IPS-20b (cell line): Measurements from ENCODE around the gene COL3A1.

Experiments used
- H3K27ac ChIP-seq: one replicate; pipeline ENCODE4 v1.5.1; 2013; ENCODE audit warnings: low read length
- H3K27me3 ChIP-seq: 2 replicates; pipeline ENCODE4 v1.6.1; 2013; ENCODE audit warnings: mild to moderate bottlenecking, low read length, inconsistent platforms; ENCODE audit not compliant: insufficient read depth
- H3K36me3 ChIP-seq: 2 replicates; pipeline ENCODE4 v1.6.1; 2013; ENCODE audit warnings: low read depth, mild to moderate bottlenecking, inconsistent platforms, low read length, moderate library complexity; ENCODE audit not compliant: insufficient read depth
- H3K4me1 ChIP-seq: 2 replicates; pipeline ENCODE4 v1.6.1; 2013; ENCODE audit warnings: mild to moderate bottlenecking, control low read depth, inconsistent platforms, low read length, moderate library complexity; ENCODE audit not compliant: insufficient read depth
- H3K4me3 ChIP-seq: 2 replicates; pipeline ENCODE4 v1.5.1; 2013; ENCODE audit warnings: mild to moderate bottlenecking, low read length, inconsistent platforms
- H3K9ac ChIP-seq: 2 replicates; pipeline ENCODE4 v1.6.1; 2013; ENCODE audit warnings: low read depth, mild to moderate bottlenecking, inconsistent platforms, low read length, moderate library complexity
- H3K9me3 ChIP-seq: 2 replicates; pipeline ENCODE4 v1.6.1; 2013; ENCODE audit warnings: mild to moderate bottlenecking, low read depth, low read length, inconsistent platforms; ENCODE audit not compliant: insufficient read depth

Gene COL3A1

DNA sequence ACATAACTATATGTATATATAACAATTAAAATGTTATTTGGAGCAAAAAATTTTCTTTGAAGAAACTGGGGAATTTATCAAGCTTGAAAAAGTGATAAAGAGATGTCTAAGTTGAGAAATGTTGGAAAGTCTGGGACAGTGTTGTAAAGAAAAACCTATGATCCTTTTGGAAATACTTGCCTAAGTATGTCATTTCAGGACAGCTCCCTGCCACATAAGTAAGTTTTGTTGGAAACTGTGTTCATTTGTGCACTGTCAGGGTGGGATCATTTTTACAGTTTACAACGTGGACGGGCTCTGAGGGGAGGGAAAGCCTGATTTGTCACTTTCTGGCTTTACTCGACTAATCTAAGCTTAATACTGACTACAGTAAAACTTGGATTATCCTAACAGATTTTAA, 10.4 kb upstream of the COL3A1 start:
- no peak overlapping the region for H3K4me3 ChIP-seq
- H3K36me3 ChIP-seq = no peaks in the 10 kb centered on the region
- no peaks in the 10 kb centered on the region for H3K9me3 ChIP-seq
- H3K4me1 ChIP-seq = no peaks in the 10 kb centered on the region
- H3K27me3 ChIP-seq = no peaks in the 10 kb centered on the region
- H3K9ac ChIP-seq = no peak overlapping the region
- H3K27ac ChIP-seq = no peak overlapping the region

DNA sequence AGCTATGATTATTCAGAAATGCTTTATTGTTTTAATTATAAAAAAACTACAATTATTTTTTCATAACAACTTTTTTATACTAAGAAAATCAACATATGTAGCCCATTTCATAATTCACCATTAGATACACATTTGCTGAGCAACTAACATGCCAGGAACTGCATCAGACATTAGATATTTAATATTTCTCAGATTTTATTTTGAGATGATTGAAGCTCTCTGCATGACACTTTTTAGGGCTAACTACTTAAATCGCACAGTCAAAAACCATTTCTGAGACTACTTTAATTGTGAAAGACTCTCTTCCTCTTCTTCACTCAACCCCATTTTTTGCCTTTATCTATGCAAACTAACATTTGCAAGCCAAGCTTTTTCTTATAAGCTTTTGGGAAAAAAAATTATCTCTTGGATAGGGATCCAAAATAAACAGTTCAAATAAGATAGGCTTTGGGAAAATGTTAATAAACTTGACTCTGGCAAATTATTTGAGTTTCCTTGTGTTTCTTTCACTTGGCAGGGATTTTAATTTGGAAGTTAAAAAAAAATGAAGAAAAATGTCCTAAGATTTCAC, 9.1 kb upstream of the COL3A1 start:
- H3K9me3 ChIP-seq = no peaks in the 10 kb centered on the region
- no peak overlapping the region for H3K4me3 ChIP-seq
- H3K4me1 ChIP-seq = no peaks in the 10 kb centered on the region
- no peaks in the 10 kb centered on the region for H3K27me3 ChIP-seq
- H3K36me3 ChIP-seq = no peaks in the 10 kb centered on the region
- H3K27ac ChIP-seq = no peak overlapping the region
- H3K9ac ChIP-seq = no peak overlapping the region

DNA sequence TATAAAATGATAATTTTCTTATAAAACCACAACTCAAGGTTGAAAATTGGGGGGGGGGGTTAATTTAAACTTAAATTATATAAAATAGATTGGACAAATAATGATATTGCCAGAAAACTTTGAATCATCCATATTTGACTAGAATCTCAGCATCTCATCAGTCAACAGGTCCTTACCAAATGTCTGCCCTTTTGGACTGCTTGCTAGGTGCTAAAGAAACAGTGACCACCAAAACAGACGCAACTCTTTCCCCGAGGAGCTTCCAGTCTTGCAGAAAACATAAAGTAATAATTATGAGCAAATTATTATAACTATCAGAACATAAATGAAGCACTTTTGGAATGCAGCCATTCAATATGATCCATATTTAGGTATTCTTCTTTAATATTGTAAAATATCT, 8.6 kb upstream of the COL3A1 start:
- H3K4me3 ChIP-seq = no peak overlapping the region
- H3K27me3 ChIP-seq = no peaks in the 10 kb centered on the region

DNA sequence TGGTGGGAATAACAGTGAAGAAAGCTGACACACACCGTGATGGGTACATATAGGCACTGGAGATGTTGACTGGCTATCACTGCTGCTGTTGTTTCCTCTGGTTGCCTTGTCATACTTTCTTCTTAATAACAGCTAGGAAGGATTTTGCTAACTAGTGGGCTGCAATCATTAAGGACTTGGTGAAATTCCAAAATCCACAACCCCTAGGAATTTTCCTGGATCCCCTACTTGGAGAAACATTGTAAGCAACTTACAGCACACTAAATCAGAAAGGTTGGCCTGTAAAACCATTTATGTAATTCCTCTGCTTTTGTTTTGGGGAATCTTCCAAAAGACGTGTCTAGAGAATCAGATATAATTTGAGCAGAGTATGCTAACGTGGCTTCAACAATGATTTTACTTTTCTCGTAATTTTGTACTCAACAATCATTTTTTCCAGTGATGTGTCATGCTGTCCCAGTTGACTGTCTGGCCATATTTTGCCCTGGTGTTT, 8.0 kb upstream of the COL3A1 start:
- Histone ChIP-seq H3K27me3 (no peaks in the 10 kb centered on the region), H3K9ac (no peak overlapping the region), H3K4me1 (no peaks in the 10 kb centered on the region), H3K9me3 (no peaks in the 10 kb centered on the region), H3K36me3 (no peaks in the 10 kb centered on the region), H3K4me3 (no peak overlapping the region), H3K27ac (no peak overlapping the region)

More for the DNA sequence above, 8.6 kb upstream of the COL3A1 start:
- H3K4me1 ChIP-seq = no peaks in the 10 kb centered on the region
- no peaks in the 10 kb centered on the region for H3K9me3 ChIP-seq
- H3K27ac ChIP-seq = no peak overlapping the region
- H3K9ac ChIP-seq = no peak overlapping the region
- H3K36me3 ChIP-seq = no peaks in the 10 kb centered on the region

DNA sequence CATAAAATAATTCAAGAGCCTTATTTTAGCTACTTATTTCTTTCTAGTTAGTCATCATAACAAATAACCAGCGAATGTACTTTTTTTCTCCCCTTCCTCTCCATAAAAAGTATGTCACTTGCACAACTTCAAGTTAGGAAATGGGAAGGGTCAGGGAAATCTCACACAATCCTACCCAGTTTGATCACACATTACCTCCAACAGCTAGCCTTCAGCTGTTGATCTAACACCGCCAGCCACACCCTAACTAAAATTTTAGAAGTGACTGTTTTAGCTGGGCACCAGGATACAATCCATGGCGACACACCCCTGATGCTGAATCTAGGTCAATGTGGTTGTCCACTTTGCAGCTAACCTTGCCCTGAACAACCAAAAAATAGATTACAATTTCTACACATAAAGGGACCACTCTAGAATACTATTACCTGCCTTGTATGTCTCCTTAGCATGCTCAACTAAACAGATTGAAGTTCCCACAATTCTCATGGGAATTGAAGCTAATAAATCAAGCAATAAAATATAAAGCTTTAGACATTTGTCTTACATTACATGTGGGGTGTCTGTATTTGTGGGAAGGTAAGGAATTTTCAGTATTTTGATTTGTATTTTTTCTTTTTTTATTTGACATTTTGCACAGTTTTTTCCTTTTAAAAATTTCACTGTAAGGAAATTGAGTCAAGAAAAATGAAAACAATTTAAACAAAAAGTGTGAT, 7.3 kb upstream of the COL3A1 start:
- Histone ChIP-seq H3K27me3 (no peaks in the 10 kb centered on the region), H3K27ac (no peak overlapping the region), H3K36me3 (no peaks in the 10 kb centered on the region), H3K4me1 (no peaks in the 10 kb centered on the region), H3K4me3 (no peak overlapping the region), H3K9ac (no peak overlapping the region), H3K9me3 (no peaks in the 10 kb centered on the region)

DNA sequence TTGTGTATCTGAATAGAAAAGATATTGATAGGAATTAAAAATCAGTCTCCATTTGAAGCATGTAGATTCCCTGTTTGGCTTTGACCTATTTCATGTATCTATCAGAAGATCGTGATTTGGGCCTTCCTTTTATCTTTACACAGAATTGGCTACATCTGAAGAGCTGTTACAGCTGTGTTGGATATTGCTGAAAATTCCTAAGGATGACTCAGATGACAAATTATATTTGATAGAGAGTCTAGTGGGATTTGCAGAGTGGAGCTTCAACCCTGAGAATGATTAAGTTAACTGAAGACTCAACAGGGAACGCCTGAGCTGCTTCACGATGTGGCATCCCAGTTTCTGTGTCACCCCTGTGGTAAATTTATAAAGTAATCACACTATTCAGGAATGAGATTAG, 4.9 kb upstream of the COL3A1 start:
- H3K4me3 ChIP-seq = no peak overlapping the region
- no peak overlapping the region for H3K27ac ChIP-seq
- H3K9ac ChIP-seq = no peak overlapping the region
- H3K27me3 ChIP-seq = no peaks in the 10 kb centered on the region
- no peaks in the 10 kb centered on the region for H3K36me3 ChIP-seq
- no peaks in the 10 kb centered on the region for H3K9me3 ChIP-seq
- no peaks in the 10 kb centered on the region for H3K4me1 ChIP-seq

DNA sequence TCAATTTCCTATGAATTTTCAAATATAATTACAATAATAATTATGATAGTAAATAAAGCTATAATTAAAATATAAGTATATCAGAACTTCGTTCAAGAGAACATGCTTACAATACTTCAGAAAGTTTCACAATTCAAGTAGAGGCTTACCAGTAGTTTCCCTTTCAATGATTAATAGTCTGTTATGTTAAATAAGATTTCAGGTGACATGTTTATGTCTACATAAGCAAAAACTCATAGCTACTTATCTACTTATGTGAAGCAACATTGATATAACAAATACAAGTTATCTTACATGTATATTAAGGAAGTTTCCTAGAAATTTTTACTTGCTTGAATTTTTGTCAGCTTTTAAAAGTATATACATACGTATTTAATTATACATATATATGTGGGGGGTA, 4.5 kb upstream of the COL3A1 start:
- Histone ChIP-seq H3K4me3 (no peak overlapping the region), H3K27ac (no peak overlapping the region), H3K27me3 (no peaks in the 10 kb centered on the region), H3K9ac (no peak overlapping the region), H3K4me1 (no peaks in the 10 kb centered on the region), H3K9me3 (no peaks in the 10 kb centered on the region), H3K36me3 (no peaks in the 10 kb centered on the region)

DNA sequence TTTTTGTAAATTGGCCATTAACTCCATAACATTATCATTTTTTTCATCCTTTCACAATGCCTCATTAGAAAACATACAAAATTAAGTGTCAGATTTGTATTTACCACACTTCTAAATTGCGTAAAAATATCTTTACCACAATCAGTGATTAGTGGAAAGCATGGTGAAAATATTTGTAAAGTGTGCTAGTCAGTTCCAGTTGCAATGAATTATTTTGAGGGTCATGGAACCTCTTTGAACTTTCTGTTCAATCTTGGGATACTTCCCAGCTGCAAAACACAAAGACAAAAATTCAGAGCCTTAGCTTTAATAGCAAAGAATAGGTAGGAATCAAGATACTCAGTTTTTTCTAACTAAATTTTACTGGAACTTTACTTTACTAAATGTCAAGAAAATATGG, 4.0 kb upstream of the COL3A1 start:
- Histone ChIP-seq H3K27me3 (no peaks in the 10 kb centered on the region), H3K36me3 (no peaks in the 10 kb centered on the region), H3K4me3 (no peak overlapping the region), H3K9me3 (no peaks in the 10 kb centered on the region), H3K4me1 (no peaks in the 10 kb centered on the region), H3K27ac (no peak overlapping the region), H3K9ac (no peak overlapping the region)

DNA sequence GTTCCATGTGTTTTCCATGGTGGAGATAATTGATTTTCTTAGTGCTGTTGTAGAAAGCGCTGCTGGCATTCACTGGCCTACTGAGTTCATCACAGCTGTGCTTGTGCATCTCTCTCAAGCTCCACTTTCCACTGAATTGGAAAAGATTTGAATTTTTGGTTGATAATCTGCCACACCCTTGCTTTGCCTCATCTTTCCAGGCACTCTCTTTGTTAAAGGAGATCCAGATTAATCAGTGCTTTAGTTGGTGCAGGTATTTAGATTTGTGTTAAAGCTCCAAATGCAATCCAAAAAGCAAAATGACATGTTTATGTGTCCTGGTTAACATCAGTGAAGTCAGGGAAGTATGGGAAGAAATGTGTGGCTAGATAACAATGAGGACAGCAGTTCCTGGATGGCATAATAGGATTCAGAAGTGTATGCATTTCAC, 2.7 kb upstream of the COL3A1 start:
- Histone ChIP-seq H3K4me1 (no peaks in the 10 kb centered on the region), H3K27ac (no peak overlapping the region), H3K36me3 (no peaks in the 10 kb centered on the region), H3K27me3 (no peaks in the 10 kb centered on the region), H3K9me3 (no peaks in the 10 kb centered on the region), H3K4me3 (no peak overlapping the region), H3K9ac (no peak overlapping the region)

DNA sequence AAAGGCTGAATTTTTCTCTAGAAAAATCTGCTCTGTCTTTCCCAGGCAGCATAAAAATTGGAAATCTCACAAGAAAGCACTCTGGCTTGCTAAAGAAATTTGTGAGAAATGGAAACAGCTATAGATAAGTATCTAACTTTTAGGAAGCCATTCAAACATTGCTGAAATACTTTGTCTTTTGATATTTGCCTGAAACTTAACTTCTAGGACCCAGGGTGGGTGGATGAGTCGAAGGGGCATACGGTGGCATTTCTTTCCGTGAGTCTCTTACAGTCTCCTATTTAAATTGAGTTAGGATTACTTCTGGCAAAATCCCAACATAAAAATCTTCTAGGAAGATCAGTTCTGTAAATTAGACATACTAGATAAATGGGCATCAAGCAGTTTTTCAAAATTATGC, 532 bp upstream of the COL3A1 start:
- Histone ChIP-seq H3K4me3 (no peak overlapping the region), H3K27me3 (no peaks in the 10 kb centered on the region), H3K9ac (no peak overlapping the region), H3K4me1 (no peaks in the 10 kb centered on the region), H3K9me3 (no peaks in the 10 kb centered on the region), H3K27ac (no peak overlapping the region), H3K36me3 (no peaks in the 10 kb centered on the region)

DNA sequence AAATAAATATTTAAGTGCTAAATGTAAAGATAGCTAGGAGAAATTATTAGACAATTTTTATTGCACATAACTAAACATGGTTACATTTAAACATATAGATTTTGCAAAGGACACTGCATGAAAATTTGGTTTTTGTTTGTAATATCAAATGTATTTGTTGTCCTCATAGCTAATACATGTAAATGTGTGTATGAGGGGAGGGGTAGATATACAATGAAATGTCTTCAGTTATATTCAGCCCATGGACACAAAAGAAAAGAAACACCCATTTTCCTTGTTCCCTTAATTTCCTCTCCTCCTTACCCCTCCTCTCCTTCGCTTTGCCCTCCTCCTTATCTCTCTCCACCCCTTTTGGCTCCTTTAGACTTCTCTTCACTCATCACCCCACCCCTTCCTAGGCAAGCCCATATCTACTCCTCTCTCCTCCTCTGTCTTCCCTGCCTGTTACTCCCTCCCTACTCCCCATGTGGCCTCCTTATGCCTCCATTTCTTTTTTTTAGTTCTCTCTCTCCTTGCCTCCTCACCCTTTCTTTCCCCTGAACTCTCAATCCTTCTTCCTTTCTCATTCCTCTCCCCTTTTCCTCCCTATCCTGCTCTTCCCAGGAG, 1.4 kb downstream of the COL3A1 start:
- no peaks in the 10 kb centered on the region for H3K4me1 ChIP-seq
- no peak overlapping the region for H3K4me3 ChIP-seq
- H3K27me3 ChIP-seq = no peaks in the 10 kb centered on the region
- H3K9ac ChIP-seq = no peak overlapping the region
- no peak overlapping the region for H3K27ac ChIP-seq
- H3K9me3 ChIP-seq = no peaks in the 10 kb centered on the region
- H3K36me3 ChIP-seq = no peaks in the 10 kb centered on the region
